IMR-90 (cell line): Measurements from ENCODE around the gene MCM3AP.

Experiments
- CEBPB ChIP-seq: IDR thresholded peaks from 2 replicates; pipeline ENCODE4 v1.6.1; 2012; ENCODE audit warnings: low read depth, low read length, improper control_type of control experiment
- MAFK ChIP-seq: IDR thresholded peaks from 2 replicates; pipeline ENCODE4 v1.6.1; 2012; ENCODE audit warnings: low read depth, low read length, improper control_type of control experiment
- POLR2A ChIP-seq: IDR thresholded peaks from 2 replicates; pipeline ENCODE4 v1.6.1; 2012; ENCODE audit warnings: mild to moderate bottlenecking, low read depth, low read length
- RAD21 ChIP-seq: IDR thresholded peaks from 2 replicates; pipeline ENCODE4 v1.6.1; 2012; ENCODE audit warnings: low read length, improper control_type of control experiment
- RFX5 ChIP-seq: IDR thresholded peaks from 2 replicates; pipeline ENCODE4 v1.8.0; 2012; ENCODE audit warnings: low read depth, mild to moderate bottlenecking, low read length, moderate library complexity
- SMC3 ChIP-seq: fragments of 150-350 bp; IDR thresholded peaks from 2 replicates; pipeline ENCODE4 v1.6.1; 2016; ENCODE audit warnings: low read depth, mild to moderate bottlenecking, antibody characterized with exemption, low read length, moderate library complexity
- TF ChIP-seq, protein P1 (sequence below): conservative IDR thresholded peaks from 2 replicates; pipeline ENCODE4 v1.5.1; 2012; ENCODE audit warnings: mild to moderate bottlenecking, low read depth, low read length, improper control_type of control experiment
- TF ChIP-seq, protein P2 (sequence below): fragments of 150-350 bp; IDR thresholded peaks from 2 replicates; pipeline ENCODE4 v1.6.1; 2017; ENCODE audit warnings: mild to moderate bottlenecking, antibody characterized with exemption, low read length, low read depth

DNA sequence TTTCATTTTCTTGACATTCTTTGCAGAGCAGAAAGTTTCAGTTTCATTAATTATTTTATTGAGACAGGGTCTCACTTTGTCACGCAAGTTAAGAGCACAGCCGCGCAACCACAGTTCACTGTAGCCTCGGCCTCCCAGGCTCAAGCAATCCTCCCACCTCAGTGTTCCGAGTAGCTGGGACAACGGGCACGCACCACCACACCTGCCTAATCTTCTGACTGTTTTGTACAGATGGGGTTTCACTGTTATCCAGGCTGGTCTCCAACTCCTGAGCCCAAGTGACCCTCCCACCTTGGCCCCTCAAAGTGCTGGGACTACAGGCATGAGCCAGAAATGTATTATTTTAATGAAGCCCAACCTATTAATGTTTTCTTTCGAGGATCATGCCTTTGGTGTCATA is 98.2 kb downstream of the MCM3AP start:
- no peak for TF ChIP-seq CEBPB
- TF ChIP-seq, protein P1, sequence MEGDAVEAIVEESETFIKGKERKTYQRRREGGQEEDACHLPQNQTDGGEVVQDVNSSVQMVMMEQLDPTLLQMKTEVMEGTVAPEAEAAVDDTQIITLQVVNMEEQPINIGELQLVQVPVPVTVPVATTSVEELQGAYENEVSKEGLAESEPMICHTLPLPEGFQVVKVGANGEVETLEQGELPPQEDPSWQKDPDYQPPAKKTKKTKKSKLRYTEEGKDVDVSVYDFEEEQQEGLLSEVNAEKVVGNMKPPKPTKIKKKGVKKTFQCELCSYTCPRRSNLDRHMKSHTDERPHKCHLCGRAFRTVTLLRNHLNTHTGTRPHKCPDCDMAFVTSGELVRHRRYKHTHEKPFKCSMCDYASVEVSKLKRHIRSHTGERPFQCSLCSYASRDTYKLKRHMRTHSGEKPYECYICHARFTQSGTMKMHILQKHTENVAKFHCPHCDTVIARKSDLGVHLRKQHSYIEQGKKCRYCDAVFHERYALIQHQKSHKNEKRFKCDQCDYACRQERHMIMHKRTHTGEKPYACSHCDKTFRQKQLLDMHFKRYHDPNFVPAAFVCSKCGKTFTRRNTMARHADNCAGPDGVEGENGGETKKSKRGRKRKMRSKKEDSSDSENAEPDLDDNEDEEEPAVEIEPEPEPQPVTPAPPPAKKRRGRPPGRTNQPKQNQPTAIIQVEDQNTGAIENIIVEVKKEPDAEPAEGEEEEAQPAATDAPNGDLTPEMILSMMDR = no peak
- TF ChIP-seq POLR2A = no peak
- TF ChIP-seq MAFK = no peak
- no peak for TF ChIP-seq SMC3
- TF ChIP-seq RFX5 = no peak
- TF ChIP-seq RAD21 = no peak
- TF ChIP-seq, protein P2, sequence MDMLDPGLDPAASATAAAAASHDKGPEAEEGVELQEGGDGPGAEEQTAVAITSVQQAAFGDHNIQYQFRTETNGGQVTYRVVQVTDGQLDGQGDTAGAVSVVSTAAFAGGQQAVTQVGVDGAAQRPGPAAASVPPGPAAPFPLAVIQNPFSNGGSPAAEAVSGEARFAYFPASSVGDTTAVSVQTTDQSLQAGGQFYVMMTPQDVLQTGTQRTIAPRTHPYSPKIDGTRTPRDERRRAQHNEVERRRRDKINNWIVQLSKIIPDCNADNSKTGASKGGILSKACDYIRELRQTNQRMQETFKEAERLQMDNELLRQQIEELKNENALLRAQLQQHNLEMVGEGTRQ = no peak
